RWPE2 (cell line): Measurements from ENCODE around the gene C16orf89.
A peak's percentile ranks its signal among the peaks of the same experiment; 100 is the strongest.

Experiments
- ATAC-seq: fragments of 200-7000 bp; cut with Tn5 transposase; 3 replicates; pipeline ENCODE4 v1.9.1; 2021; ENCODE audit warnings: low read depth
- DNase-seq: peaks from one replicate; pipeline ENCODE4 v3.0.0-alpha.2; 2020; ENCODE audit warnings: low spot score
- H3K27ac ChIP-seq: fragments of 450-650 bp; 2 replicates; pipeline ENCODE4 v1.5.1; 2017; ENCODE audit warnings: mild to moderate bottlenecking; ENCODE audit not compliant: poor library complexity, severe bottlenecking
- H3K27me3 ChIP-seq: fragments of 250-450 bp; sonication (Bioruptor Pico); 2 replicates; pipeline ENCODE4 v1.5.1; 2021; ENCODE audit warnings: mild to moderate bottlenecking, moderate library complexity; ENCODE audit not compliant: insufficient read depth, poor library complexity, severe bottlenecking
- H3K36me3 ChIP-seq: fragments of 250-450 bp; sonication (Bioruptor Pico); 2 replicates; pipeline ENCODE4 v1.5.1; 2020; ENCODE audit warnings: low read depth, mild to moderate bottlenecking, moderate library complexity
- H3K4me1 ChIP-seq: fragments of 250-450 bp; sonication (Bioruptor Pico); 2 replicates; pipeline ENCODE4 v1.5.1; 2021; ENCODE audit warnings: mild to moderate bottlenecking, moderate library complexity; ENCODE audit not compliant: insufficient read depth, poor library complexity, severe bottlenecking
- H3K4me3 ChIP-seq: fragments of 250-450 bp; sonication (Bioruptor Pico); 2 replicates; pipeline ENCODE4 v1.5.1; 2021; ENCODE audit warnings: mild to moderate bottlenecking, moderate library complexity; ENCODE audit not compliant: severe bottlenecking
- H3K9me3 ChIP-seq: fragments of 250-450 bp; sonication (Bioruptor Pico); 2 replicates; pipeline ENCODE4 v1.5.1; 2021; ENCODE audit warnings: mild to moderate bottlenecking, moderate library complexity; ENCODE audit not compliant: severe bottlenecking
- CTCF ChIP-seq: fragments of 450-650 bp; IDR thresholded peaks from one replicate; pipeline ENCODE4 v1.5.1; 2017; ENCODE audit warnings: mild to moderate bottlenecking, moderate library complexity; ENCODE audit not compliant: poor library complexity, severe bottlenecking

C16orf89 gene

GRCh38 chr16:5065326-5065725 is 430 bp downstream of the C16orf89 start:
- Histone ChIP-seq H3K27me3 (no peaks in the 10 kb centered on the region), H3K27ac (no peak overlapping the region), H3K36me3 (no peaks in the 10 kb centered on the region), H3K4me3 (no peak overlapping the region), H3K9me3 (no peaks in the 10 kb centered on the region), H3K4me1 (no peaks in the 10 kb centered on the region)
- DNase-seq, result no peak
- ATAC-seq, result no peak
- TF ChIP-seq CTCF, result no peak

- DNase-seq (peak; percentile 34), ATAC-seq (no peak)
- TF ChIP-seq CTCF, result no peak
- H3K27ac ChIP-seq, result no peak overlapping the region
- H3K36me3 ChIP-seq, result no peaks in the 10 kb centered on the region
- H3K9me3 ChIP-seq, result no peaks in the 10 kb centered on the region
- no peaks in the 10 kb centered on the region for H3K4me1 ChIP-seq
- H3K4me3 ChIP-seq, result no peak overlapping the region
- H3K27me3 ChIP-seq, result no peaks in the 10 kb centered on the region
Observed at GRCh38 chr16:5064915-5065314, 841 bp downstream of the C16orf89 start.

- ATAC-seq (no peak), DNase-seq (peak; percentile 36)
- H3K27ac ChIP-seq, result no peak overlapping the region
- no peak overlapping the region for H3K4me3 ChIP-seq
- no peaks in the 10 kb centered on the region for H3K9me3 ChIP-seq
- no peaks in the 10 kb centered on the region for H3K36me3 ChIP-seq
- no peak for TF ChIP-seq CTCF
- H3K27me3 ChIP-seq, result no peaks in the 10 kb centered on the region
- H3K4me1 ChIP-seq, result no peaks in the 10 kb centered on the region
Observed at GRCh38 chr16:5062790-5063765, 2.7 kb downstream of the C16orf89 start.

GRCh38 chr16:5062051-5062450 is 3.7 kb downstream of the C16orf89 start:
- Histone ChIP-seq H3K36me3 (no peaks in the 10 kb centered on the region), H3K27ac (no peak overlapping the region), H3K4me1 (no peaks in the 10 kb centered on the region), H3K4me3 (no peak overlapping the region), H3K9me3 (no peaks in the 10 kb centered on the region), H3K27me3 (no peaks in the 10 kb centered on the region)
- DNase-seq (peak; percentile 18), ATAC-seq (no peak)
- TF ChIP-seq CTCF, result no peak
